ENCODE data around the gene MCF2L2.

GRCh38 chr3:183409219-183409618 lies 19.2 kb downstream of the MCF2L2 start:
- TF ChIP-seq CTCF (IDR thresholded peaks at IDR 0.05), result no peak
- TF ChIP-seq POLR2A (IDR thresholded peaks at IDR 0.05), result no peak
